ENCODE results near the gene ZNF853.

ZNF853 gene

GRCh38 chr7:6606866-6607583 lies 8.4 kb upstream of the ZNF853 start:
- Histone ChIP-seq H3K36me3 (ENCODE audit: control insufficient read depth, insufficient read depth, low read length) (peaks cover 11% of the 10 kb centered on the region), H3K9me3 (ENCODE audit: control insufficient read depth, low read length) (no peaks in the 10 kb centered on the region), H3K27ac (ENCODE audit: insufficient read depth, low read depth, low read length, poor library complexity, severe bottlenecking) (no peak overlapping the region), H3K4me3 (ENCODE audit: insufficient read depth, low read depth, low read length) (no peak overlapping the region), H3K4me1 (ENCODE audit: control insufficient read depth, insufficient read depth, low read length) (no peaks in the 10 kb centered on the region), H3K27me3 (ENCODE audit: control insufficient read depth, insufficient read depth, low read length, poor library complexity, severe bottlenecking) (no peaks in the 10 kb centered on the region)
- 94 to 96% methylated on average over 36 of the region's 36 CpGs for WGBS, 2 experiments

GRCh38 chr7:6607651-6608051 lies 7.8 kb upstream of the ZNF853 start:
- no peaks in the 10 kb centered on the region for H3K27me3 ChIP-seq (ENCODE audit: control insufficient read depth, insufficient read depth, low read length, poor library complexity, severe bottlenecking)
- no peaks in the 10 kb centered on the region for H3K4me1 ChIP-seq (ENCODE audit: control insufficient read depth, insufficient read depth, low read length)
- H3K27ac ChIP-seq (ENCODE audit: insufficient read depth, low read depth, low read length, poor library complexity, severe bottlenecking) = no peak overlapping the region
- WGBS, 2 experiments = 95 to 96% methylated on average over 38 of the region's 38 CpGs
- H3K4me3 ChIP-seq (ENCODE audit: insufficient read depth, low read depth, low read length) = no peak overlapping the region
- no peaks in the 10 kb centered on the region for H3K9me3 ChIP-seq (ENCODE audit: control insufficient read depth, low read length)
- peaks cover 9% of the 10 kb centered on the region for H3K36me3 ChIP-seq (ENCODE audit: control insufficient read depth, insufficient read depth, low read length)

GRCh38 chr7:6608081-6608480 lies 7.3 kb upstream of the ZNF853 start:
- no peak overlapping the region for H3K27ac ChIP-seq (ENCODE audit: insufficient read depth, low read depth, low read length, poor library complexity, severe bottlenecking)
- peaks cover 9% of the 10 kb centered on the region for H3K36me3 ChIP-seq (ENCODE audit: control insufficient read depth, insufficient read depth, low read length)
- no peaks in the 10 kb centered on the region for H3K4me1 ChIP-seq (ENCODE audit: control insufficient read depth, insufficient read depth, low read length)
- no peak overlapping the region for H3K4me3 ChIP-seq (ENCODE audit: insufficient read depth, low read depth, low read length)
- H3K9me3 ChIP-seq (ENCODE audit: control insufficient read depth, low read length) = no peaks in the 10 kb centered on the region
- 93 to 94% methylated on average over 27 of the region's 27 CpGs for WGBS, 2 experiments
- H3K27me3 ChIP-seq (ENCODE audit: control insufficient read depth, insufficient read depth, low read length, poor library complexity, severe bottlenecking) = no peaks in the 10 kb centered on the region

- H3K27me3 ChIP-seq (ENCODE audit: control insufficient read depth, insufficient read depth, low read length, poor library complexity, severe bottlenecking) = peaks cover 3% of the 10 kb centered on the region
- no peaks in the 10 kb centered on the region for H3K4me1 ChIP-seq (ENCODE audit: control insufficient read depth, insufficient read depth, low read length)
- H3K4me3 ChIP-seq (ENCODE audit: insufficient read depth, low read depth, low read length) = no peak overlapping the region
- no peak overlapping the region for H3K27ac ChIP-seq (ENCODE audit: insufficient read depth, low read depth, low read length, poor library complexity, severe bottlenecking)
- 94 to 96% methylated on average over 12 of the region's 12 CpGs for WGBS, 2 experiments
- H3K36me3 ChIP-seq (ENCODE audit: control insufficient read depth, insufficient read depth, low read length) = peaks cover 9% of the 10 kb centered on the region
- no peaks in the 10 kb centered on the region for H3K9me3 ChIP-seq (ENCODE audit: control insufficient read depth, low read length)
These were observed 6.6 kb upstream of the ZNF853 start for GRCh38 chr7:6608794-6609193.

- H3K4me3 ChIP-seq (ENCODE audit: insufficient read depth, low read depth, low read length) = no peak overlapping the region
- H3K27me3 ChIP-seq (ENCODE audit: control insufficient read depth, insufficient read depth, low read length, poor library complexity, severe bottlenecking) = peaks cover 8% of the 10 kb centered on the region
- H3K27ac ChIP-seq (ENCODE audit: insufficient read depth, low read depth, low read length, poor library complexity, severe bottlenecking) = no peak overlapping the region
- H3K9me3 ChIP-seq (ENCODE audit: control insufficient read depth, low read length) = no peaks in the 10 kb centered on the region
- H3K4me1 ChIP-seq (ENCODE audit: control insufficient read depth, insufficient read depth, low read length) = peaks cover 5% of the 10 kb centered on the region
- WGBS, 2 experiments = 86 to 87% methylated on average over 5 to 7 of the region's 7 CpGs
- peaks cover 5% of the 10 kb centered on the region for H3K36me3 ChIP-seq (ENCODE audit: control insufficient read depth, insufficient read depth, low read length)
These were observed 2.6 kb upstream of the ZNF853 start for GRCh38 chr7:6612819-6613218.

GRCh38 chr7:6613706-6614105 lies 1.7 kb upstream of the ZNF853 start:
- no peak overlapping the region for H3K27ac ChIP-seq (ENCODE audit: insufficient read depth, low read depth, low read length, poor library complexity, severe bottlenecking)
- WGBS, 2 experiments = 74 to 77% methylated on average over 2 of the region's 2 CpGs
- H3K27me3 ChIP-seq (ENCODE audit: control insufficient read depth, insufficient read depth, low read length, poor library complexity, severe bottlenecking) = peaks cover 8% of the 10 kb centered on the region
- H3K4me3 ChIP-seq (ENCODE audit: insufficient read depth, low read depth, low read length) = no peak overlapping the region
- no peaks in the 10 kb centered on the region for H3K36me3 ChIP-seq (ENCODE audit: control insufficient read depth, insufficient read depth, low read length)
- H3K9me3 ChIP-seq (ENCODE audit: control insufficient read depth, low read length) = no peaks in the 10 kb centered on the region
- H3K4me1 ChIP-seq (ENCODE audit: control insufficient read depth, insufficient read depth, low read length) = peaks cover 5% of the 10 kb centered on the region

GRCh38 chr7:6615723-6616555 lies 529 bp downstream of the ZNF853 start:
- H3K27me3 ChIP-seq (ENCODE audit: control insufficient read depth, insufficient read depth, low read length, poor library complexity, severe bottlenecking) = peaks cover 8% of the 10 kb centered on the region
- peak overlapping the region; percentile 61 for H3K4me3 ChIP-seq (ENCODE audit: insufficient read depth, low read depth, low read length)
- H3K4me1 ChIP-seq (ENCODE audit: control insufficient read depth, insufficient read depth, low read length) = peaks cover 5% of the 10 kb centered on the region
- H3K36me3 ChIP-seq (ENCODE audit: control insufficient read depth, insufficient read depth, low read length) = peaks cover 4% of the 10 kb centered on the region
- WGBS, 2 experiments = 13 to 14% methylated on average over 63 of the region's 63 CpGs
- no peaks in the 10 kb centered on the region for H3K9me3 ChIP-seq (ENCODE audit: control insufficient read depth, low read length)
- H3K27ac ChIP-seq (ENCODE audit: insufficient read depth, low read depth, low read length, poor library complexity, severe bottlenecking) = no peak overlapping the region

- Histone ChIP-seq H3K9me3 (ENCODE audit: control insufficient read depth, low read length) (no peaks in the 10 kb centered on the region), H3K27ac (ENCODE audit: insufficient read depth, low read depth, low read length, poor library complexity, severe bottlenecking) (no peak overlapping the region), H3K36me3 (ENCODE audit: control insufficient read depth, insufficient read depth, low read length) (peaks cover 12% of the 10 kb centered on the region), H3K4me1 (ENCODE audit: control insufficient read depth, insufficient read depth, low read length) (peaks cover 5% of the 10 kb centered on the region), H3K4me3 (ENCODE audit: insufficient read depth, low read depth, low read length) (no peak overlapping the region), H3K27me3 (ENCODE audit: control insufficient read depth, insufficient read depth, low read length, poor library complexity, severe bottlenecking) (peaks cover 8% of the 10 kb centered on the region)
- WGBS, 2 experiments = 94% methylated on average over 20 of the region's 20 CpGs
These were observed 1.6 kb downstream of the ZNF853 start for GRCh38 chr7:6616854-6617643.

- 82 to 93% methylated on average over 2 to 4 of the region's 4 CpGs for WGBS, 2 experiments
- no peaks in the 10 kb centered on the region for H3K9me3 ChIP-seq (ENCODE audit: control insufficient read depth, low read length)
- peaks cover 7% of the 10 kb centered on the region for H3K27me3 ChIP-seq (ENCODE audit: control insufficient read depth, insufficient read depth, low read length, poor library complexity, severe bottlenecking)
- H3K36me3 ChIP-seq (ENCODE audit: control insufficient read depth, insufficient read depth, low read length) = peaks cover 12% of the 10 kb centered on the region
- peaks cover 5% of the 10 kb centered on the region for H3K4me1 ChIP-seq (ENCODE audit: control insufficient read depth, insufficient read depth, low read length)
- no peak overlapping the region for H3K4me3 ChIP-seq (ENCODE audit: insufficient read depth, low read depth, low read length)
- H3K27ac ChIP-seq (ENCODE audit: insufficient read depth, low read depth, low read length, poor library complexity, severe bottlenecking) = no peak overlapping the region
These were observed 3.2 kb downstream of the ZNF853 start for GRCh38 chr7:6618621-6619020.

GRCh38 chr7:6619961-6620360 lies 4.6 kb downstream of the ZNF853 start:
- Histone ChIP-seq H3K27ac (ENCODE audit: insufficient read depth, low read depth, low read length, poor library complexity, severe bottlenecking) (no peak overlapping the region), H3K27me3 (ENCODE audit: control insufficient read depth, insufficient read depth, low read length, poor library complexity, severe bottlenecking) (no peaks in the 10 kb centered on the region), H3K4me3 (ENCODE audit: insufficient read depth, low read depth, low read length) (no peak overlapping the region), H3K36me3 (ENCODE audit: control insufficient read depth, insufficient read depth, low read length) (peaks cover 12% of the 10 kb centered on the region), H3K9me3 (ENCODE audit: control insufficient read depth, low read length) (no peaks in the 10 kb centered on the region), H3K4me1 (ENCODE audit: control insufficient read depth, insufficient read depth, low read length) (peaks cover 5% of the 10 kb centered on the region)
- WGBS, 2 experiments = 96 to 97% methylated on average over 2 to 3 of the region's 3 CpGs

All from ectodermal cell (in vitro differentiated cells).